ENCODE data around the gene ADM5. TPM values are rescaled to one million over a fixed set of nuclear protein-coding genes. Genes with fewer than 3 reads are reported as not detected.
"Not testable (repeated sequence)": the region's sequence is repeated elsewhere in the genome, so short reads cannot be mapped to it uniquely, and the experiment has no call there.

Gene ADM5
- polyA plus RNA-seq, 6 donors from 2014 or later = 0.19 to 0.47 (median 0.26) TPM; not detected in 2

- DNase-seq (no peak), ATAC-seq (ENCODE audit: low read depth in 2 of 2) (no peak)
- H3K27me3 Mint-ChIP-seq = peaks cover 0 to 51% (median 42%) of the 10 kb centered on the region in 3 donors
- H3K27ac Mint-ChIP-seq = no peak overlapping the region
- no peak overlapping the region for H3K4me3 Mint-ChIP-seq
- H3K4me1 Mint-ChIP-seq = peaks cover 0 to under 1% (median 0%) of the 10 kb centered on the region in 3 donors
- H3K9me3 Mint-ChIP-seq = peaks cover 0 to 1% (median 0%) of the 10 kb centered on the region in 7 donors
- H3K36me3 Mint-ChIP-seq = no peaks in the 10 kb centered on the region
Measured at GRCh38 chr19:49704888-49705642, 15.7 kb downstream of the ADM5 start.

- DNase-seq = no peak
- Mint-ChIP-seq H3K27me3 (peaks cover 0 to 47% (median 41%) of the 10 kb centered on the region in 3 donors), H3K4me1 (peaks cover 0 to 3% (median 0%) of the 10 kb centered on the region in 3 donors), H3K4me3 (no peak overlapping the region), H3K36me3 (no peaks in the 10 kb centered on the region), H3K27ac (peak overlapping the region in 1 of 6 donors; percentile 18), H3K9me3 (peaks cover 0 to 5% (median 0%) of the 10 kb centered on the region in 7 donors)
- ATAC-seq (ENCODE audit: low read depth in 2 of 2) = no peak
Measured at GRCh38 chr19:49705919-49706318, 16.5 kb downstream of the ADM5 start.

- Mint-ChIP-seq H3K9me3 (peaks cover 0 to 5% (median 0%) of the 10 kb centered on the region in 7 donors), H3K36me3 (no peaks in the 10 kb centered on the region), H3K27me3 (peaks cover 0 to 34% (median 29%) of the 10 kb centered on the region in 3 donors), H3K4me3 (no peak overlapping the region), H3K27ac (peak overlapping the region in 1 of 6 donors; percentile 60), H3K4me1 (peaks cover 3 to 7% (median 3%) of the 10 kb centered on the region in 3 donors)
- ATAC-seq (ENCODE audit: low read depth in 2 of 2) (no peak), DNase-seq (no peak)
Measured at GRCh38 chr19:49710372-49710951, 21.1 kb downstream of the ADM5 start.

- Mint-ChIP-seq H3K27ac (peak overlapping the region in 1 of 6 donors; percentile 92), H3K4me1 (peaks cover 6 to 11% (median 10%) of the 10 kb centered on the region in 3 donors), H3K9me3 (peaks cover 0 to 5% (median 0%) of the 10 kb centered on the region in 7 donors), H3K36me3 (no peaks in the 10 kb centered on the region), H3K27me3 (peaks cover 0 to 28% (median 26%) of the 10 kb centered on the region in 3 donors), H3K4me3 (peak overlapping the region in 1 of 8 donors; percentile 69)
- ATAC-seq (ENCODE audit: low read depth in 2 of 2) (no peak), DNase-seq (no peak)
Measured at GRCh38 chr19:49712397-49712859, 23.0 kb downstream of the ADM5 start.

- Mint-ChIP-seq H3K36me3 (no peaks in the 10 kb centered on the region), H3K4me1 (peaks cover 11 to 18% (median 13%) of the 10 kb centered on the region in 3 donors), H3K4me3 (no peak overlapping the region), H3K27ac (peak overlapping the region in 1 of 6 donors; percentile 56), H3K9me3 (peaks cover 0 to 5% (median 0%) of the 10 kb centered on the region in 7 donors), H3K27me3 (peaks cover 0 to 26% (median 24%) of the 10 kb centered on the region in 3 donors)
- no peak for ATAC-seq (ENCODE audit: low read depth in 2 of 2)
- DNase-seq = no peak
Measured at GRCh38 chr19:49713236-49713845, 23.9 kb downstream of the ADM5 start.

- peaks cover 11 to 24% (median 13%) of the 10 kb centered on the region in 3 donors for H3K4me1 Mint-ChIP-seq
- no peaks in the 10 kb centered on the region for H3K36me3 Mint-ChIP-seq
- DNase-seq (no peak), ATAC-seq (ENCODE audit: low read depth in 2 of 2) (no peak)
- peaks cover 0 to 7% (median 7%) of the 10 kb centered on the region in 3 donors for H3K27me3 Mint-ChIP-seq
- H3K27ac Mint-ChIP-seq = peak overlapping the region in 1 of 6 donors; percentile 29
- peaks cover 0 to 5% (median 0%) of the 10 kb centered on the region in 7 donors for H3K9me3 Mint-ChIP-seq
- H3K4me3 Mint-ChIP-seq = no peak overlapping the region
Measured at GRCh38 chr19:49716154-49716553, 26.8 kb downstream of the ADM5 start.

- no peak for DNase-seq
- Mint-ChIP-seq H3K4me1 (peaks cover 10 to 24% (median 11%) of the 10 kb centered on the region in 3 donors), H3K27me3 (peaks cover 0 to 5% (median 0%) of the 10 kb centered on the region in 3 donors), H3K4me3 (peak overlapping the region in 3 of 8 donors; percentile 12 to 88 (median 59)), H3K9me3 (peaks cover 0 to 5% (median 0%) of the 10 kb centered on the region in 7 donors), H3K27ac (peak overlapping the region in 1 of 6 donors; percentile 86), H3K36me3 (peaks cover 0 to 4% of the 10 kb centered on the region in 2 donors)
- ATAC-seq (ENCODE audit: low read depth in 2 of 2) = no peak
Measured at GRCh38 chr19:49718511-49718910, 29.1 kb downstream of the ADM5 start.

GRCh38 chr19:49718991-49719390 lies 29.6 kb downstream of the ADM5 start:
- Mint-ChIP-seq H3K4me1 (peaks cover 10 to 24% (median 11%) of the 10 kb centered on the region in 3 donors), H3K27ac (peak overlapping the region in 3 of 6 donors; percentile 28 to 52 (median 34)), H3K36me3 (peaks cover 0 to 6% of the 10 kb centered on the region in 2 donors), H3K9me3 (peaks cover 0 to 5% (median 0%) of the 10 kb centered on the region in 7 donors), H3K27me3 (peaks cover 0 to 6% (median 0%) of the 10 kb centered on the region in 3 donors), H3K4me3 (peak overlapping the region in 5 of 8 donors; percentile 9 to 63 (median 22))
- ATAC-seq (ENCODE audit: low read depth in 2 of 2) = peak in 1 of 2 donors; percentile 26
- DNase-seq = no peak

GRCh38 chr19:49719420-49719819 lies 30.0 kb downstream of the ADM5 start:
- not testable (repeated sequence) for DNase-seq; H3K9me3 Mint-ChIP-seq; H3K36me3 Mint-ChIP-seq; H3K27me3 Mint-ChIP-seq; ATAC-seq (ENCODE audit: low read depth in 2 of 2)
- Mint-ChIP-seq H3K4me1 (peaks cover 10 to 24% (median 11%) of the 10 kb centered on the region in 3 donors), H3K27ac (peak overlapping the region in 4 of 6 donors; percentile 12 to 52 (median 31)), H3K4me3 (peak overlapping the region in 3 of 8 donors; percentile 9 to 77 (median 12))

- Mint-ChIP-seq H3K27ac (peak overlapping the region in 2 of 6 donors; percentile 22 to 39), H3K27me3 (peaks cover 0 to 20% (median 7%) of the 10 kb centered on the region in 3 donors), H3K36me3 (peaks cover 0 to 6% of the 10 kb centered on the region in 2 donors)
Measured at GRCh38 chr19:49727217-49728030, 38.0 kb downstream of the ADM5 start.

GRCh38 chr19:49730166-49730565 lies 40.8 kb downstream of the ADM5 start:
- Mint-ChIP-seq H3K36me3 (no peaks in the 10 kb centered on the region), H3K9me3 (no peaks in the 10 kb centered on the region), H3K27ac (no peak overlapping the region), H3K4me1 (peaks cover 0 to 4% (median 0%) of the 10 kb centered on the region in 3 donors), H3K4me3 (no peak overlapping the region), H3K27me3 (peaks cover 0 to 14% (median 7%) of the 10 kb centered on the region in 3 donors)
- no peak for DNase-seq
- ATAC-seq (ENCODE audit: low read depth in 2 of 2) = no peak

More at GRCh38 chr19:49727217-49728030, 38.0 kb downstream of the ADM5 start:
- peaks cover 0 to 4% (median 0%) of the 10 kb centered on the region in 3 donors for H3K4me1 Mint-ChIP-seq
- H3K9me3 Mint-ChIP-seq = no peaks in the 10 kb centered on the region
- no peak overlapping the region for H3K4me3 Mint-ChIP-seq
- DNase-seq (no peak), ATAC-seq (ENCODE audit: low read depth in 2 of 2) (no peak)

- no peak overlapping the region for H3K4me3 Mint-ChIP-seq
- no peaks in the 10 kb centered on the region for H3K9me3 Mint-ChIP-seq
- no peak overlapping the region for H3K27ac Mint-ChIP-seq
- ATAC-seq (ENCODE audit: low read depth in 2 of 2) (peak; percentile 52 to 61), DNase-seq (no peak)
- no peaks in the 10 kb centered on the region for H3K36me3 Mint-ChIP-seq
- no peaks in the 10 kb centered on the region for H3K27me3 Mint-ChIP-seq
- no peaks in the 10 kb centered on the region for H3K4me1 Mint-ChIP-seq
Measured at GRCh38 chr19:49738268-49738667, 48.9 kb downstream of the ADM5 start.

Data from naive B cell (primary cell).